Activated CD8-positive, alpha-beta T cell treated with anti-CD3 and anti-CD28 coated beads for 36 hours (primary cell): ENCODE data around the gene IRX4. TPM values are rescaled to one million over a fixed set of nuclear protein-coding genes. Genes with fewer than 3 reads are reported as not detected.

ENCODE experiments used
- ATAC-seq: fragments of 200-7000 bp; cut with Tn5 transposase; one replicate; pipeline ENCODE4 v1.10.0; 2021; ENCODE audit warnings: mild to moderate bottlenecking, moderate library complexity
- CTCF ChIA-PET: fragments of 350-600 bp; sonication (Branson Sonifier 250); formaldehyde crosslinking; loops from one replicate; lab custom pipeline; 2021; ENCODE audit warnings: antibody characterized with exemption; lab: Charles Lee
- POLR2A ChIA-PET: fragments of 350-600 bp; sonication (Branson Sonifier 250); formaldehyde crosslinking; loops from one replicate; lab custom pipeline; 2021; ENCODE audit warnings: antibody characterized with exemption; lab: Charles Lee
- DNase-seq: peaks from one replicate; pipeline ENCODE4 v3.0.0-alpha.2; 2020
- H3K27ac Mint-ChIP-seq: one replicate; pipeline ENCODE4 v1.8.0; 2021; ENCODE audit warnings: mild to moderate bottlenecking, mixed read lengths
- H3K27me3 Mint-ChIP-seq: one replicate; pipeline ENCODE4 v1.8.0; 2021; ENCODE audit warnings: mixed read lengths
- H3K36me3 Mint-ChIP-seq: one replicate; pipeline ENCODE4 v1.8.0; 2021; ENCODE audit warnings: low read depth, mixed read lengths
- H3K4me1 Mint-ChIP-seq: one replicate; pipeline ENCODE4 v1.8.0; 2021; ENCODE audit warnings: low read depth, mixed read lengths
- H3K4me3 Mint-ChIP-seq: one replicate; pipeline ENCODE4 v1.8.0; 2021; ENCODE audit warnings: mild to moderate bottlenecking, moderate library complexity, mixed read lengths
- H3K9me3 Mint-ChIP-seq: one replicate; pipeline ENCODE4 v1.8.0; 2021; ENCODE audit warnings: mixed read lengths
- CTCF ChIP-seq: fragments of 200-600 bp; IDR thresholded peaks from one replicate; pipeline ENCODE4 v1.8.0; 2022; ENCODE audit warnings: antibody characterized with exemption, mild to moderate bottlenecking
- intact Hi-C: fragments of 100-400 bp; cut with micrococcal nuclease; formaldehyde crosslinking; loops from one replicate; pipeline ENCODE4 v1.10.0; 2022
- total RNA-seq, 2 experiments: library from RNA; stranded (reverse); gene quantifications; one replicate each; pipeline ENCODE4 v1.2.3, GENCODE V29; 2021

Gene IRX4
- total RNA-seq, 2 experiments from 2014 or later, result not detected

- DNase-seq, result no peak
- Mint-ChIP-seq H3K9me3 (no peaks in the 10 kb centered on the region), H3K27ac (no peak overlapping the region), H3K36me3 (no peaks in the 10 kb centered on the region), H3K4me3 (no peak overlapping the region), H3K4me1 (no peaks in the 10 kb centered on the region), H3K27me3 (peaks cover 13% of the 10 kb centered on the region)
- no peak for TF ChIP-seq CTCF
- CTCF ChIA-PET, result no interaction called here
- intact Hi-C loops, result no loop called here
- no peak for ATAC-seq
- POLR2A ChIA-PET, result no interaction called here
Measured at GRCh38 chr5:1929108-1929991, 46.6 kb upstream of the IRX4 start.

- POLR2A ChIA-PET, result no interaction called here
- DNase-seq, result no peak
- no peak for TF ChIP-seq CTCF
- Mint-ChIP-seq H3K27ac (no peak overlapping the region), H3K36me3 (no peaks in the 10 kb centered on the region), H3K4me1 (no peaks in the 10 kb centered on the region), H3K4me3 (no peak overlapping the region), H3K27me3 (peaks cover 6% of the 10 kb centered on the region), H3K9me3 (no peaks in the 10 kb centered on the region)
- CTCF ChIA-PET, result no interaction called here
- intact Hi-C loops, result no loop called here
- no peak for ATAC-seq
Measured at GRCh38 chr5:1926471-1927341, 44.0 kb upstream of the IRX4 start.

GRCh38 chr5:1926071-1926440 lies 43.3 kb upstream of the IRX4 start:
- Mint-ChIP-seq H3K4me3 (no peak overlapping the region), H3K4me1 (no peaks in the 10 kb centered on the region), H3K36me3 (no peaks in the 10 kb centered on the region), H3K27me3 (peaks cover 5% of the 10 kb centered on the region), H3K27ac (no peak overlapping the region), H3K9me3 (no peaks in the 10 kb centered on the region)
- no peak for ATAC-seq
- ChIA-PET CTCF (no interaction called here), POLR2A (no interaction called here)
- DNase-seq, result no peak
- intact Hi-C loops, result no loop called here
- TF ChIP-seq CTCF, result no peak

- no peak overlapping the region for H3K4me3 Mint-ChIP-seq
- H3K4me1 Mint-ChIP-seq, result no peaks in the 10 kb centered on the region
- peaks cover 5% of the 10 kb centered on the region for H3K27me3 Mint-ChIP-seq
- H3K36me3 Mint-ChIP-seq, result no peaks in the 10 kb centered on the region
- no peak for DNase-seq
- CTCF ChIA-PET, result no interaction called here
- intact Hi-C loops, result no loop called here
- ATAC-seq, result no peak
- H3K27ac Mint-ChIP-seq, result no peak overlapping the region
- no peaks in the 10 kb centered on the region for H3K9me3 Mint-ChIP-seq
- POLR2A ChIA-PET, result no interaction called here
- no peak for TF ChIP-seq CTCF
Measured at GRCh38 chr5:1925111-1926070, 42.7 kb upstream of the IRX4 start.
